Fibroblast of skin of left quadriceps (primary cell): ENCODE data around the gene AKAP3.

Source experiments
- DNase-seq, 2 experiments: peaks; one replicate each; pipeline ENCODE4 v3.0.0-alpha.2; 2013; ENCODE audit warnings: low read depth in 2 of 2

AKAP3 gene

DNA sequence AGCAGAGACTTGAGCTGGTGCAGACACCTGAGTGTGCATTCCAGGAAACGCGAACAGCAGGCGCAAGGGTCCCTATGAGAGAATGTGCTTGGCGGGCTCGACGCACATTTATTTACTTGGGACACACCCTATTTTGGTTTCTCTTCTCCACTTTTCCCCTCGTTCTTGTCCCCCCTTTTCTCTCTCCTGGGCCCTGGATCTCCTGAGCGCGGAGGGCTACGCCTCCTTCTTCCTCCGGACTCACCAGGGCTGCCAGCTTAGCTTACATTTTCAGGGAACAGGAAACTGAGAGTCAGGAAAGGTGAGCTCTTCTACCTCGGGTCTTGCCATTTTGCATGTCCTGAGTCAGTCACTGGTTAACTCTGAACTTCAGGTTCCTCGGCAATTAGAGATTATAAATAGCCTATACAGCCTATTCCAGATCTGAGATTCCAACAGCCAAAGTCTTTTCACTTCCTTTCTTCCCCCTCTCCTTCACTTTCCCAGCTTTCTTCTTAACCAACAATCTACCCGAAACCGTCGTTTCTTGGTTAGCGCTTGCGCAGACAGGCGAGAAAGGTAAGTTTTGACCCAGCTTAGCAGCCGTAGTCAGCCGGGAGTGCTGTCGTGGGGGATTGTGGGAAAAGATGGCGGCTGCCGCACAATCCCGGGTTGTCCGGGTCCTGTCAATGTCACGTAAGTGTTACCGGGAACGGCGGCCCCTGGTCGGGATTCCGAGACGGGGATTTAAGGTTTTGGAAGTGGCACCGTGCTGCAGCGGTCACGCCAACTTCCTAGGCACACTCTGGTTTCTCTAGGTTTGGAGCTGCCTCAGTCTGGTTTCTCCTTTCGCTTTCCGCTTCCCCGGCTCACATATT lies at the start of gene AKAP3, which contains the start of gene NDUFA9:
TSS of gene AKAP3 (minus strand) at position 551 of the 857 bp plus-strand sequence. CDS start 10,855 bp downstream, outside the sequence.
TSS of gene NDUFA9 (plus strand) at position 614 of the 857 bp plus-strand sequence. CDS start at position 627, 13 bp downstream.
- peak; percentile 59 to 66 for DNase-seq

DNA sequence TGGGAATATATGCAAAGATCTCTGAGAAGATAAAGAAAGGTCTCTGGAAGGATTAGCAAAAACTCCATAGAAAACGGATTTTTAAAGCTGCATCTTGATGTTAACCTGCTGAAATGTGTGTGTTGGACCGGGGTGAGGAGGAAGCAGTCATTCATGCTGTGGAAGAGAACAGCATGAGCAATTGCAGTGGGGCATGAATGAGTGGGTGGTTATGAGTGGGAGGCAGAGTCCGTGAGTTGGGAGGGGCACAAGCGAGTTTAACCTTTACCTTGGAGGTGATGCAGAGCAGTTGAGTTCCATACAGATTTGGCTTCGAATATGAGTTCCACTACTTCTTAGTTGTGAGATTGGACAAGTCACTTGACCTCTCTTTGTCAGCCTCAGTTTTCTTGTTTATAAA lies 41.9 kb upstream of the AKAP3 start:
- no peak for DNase-seq

DNA sequence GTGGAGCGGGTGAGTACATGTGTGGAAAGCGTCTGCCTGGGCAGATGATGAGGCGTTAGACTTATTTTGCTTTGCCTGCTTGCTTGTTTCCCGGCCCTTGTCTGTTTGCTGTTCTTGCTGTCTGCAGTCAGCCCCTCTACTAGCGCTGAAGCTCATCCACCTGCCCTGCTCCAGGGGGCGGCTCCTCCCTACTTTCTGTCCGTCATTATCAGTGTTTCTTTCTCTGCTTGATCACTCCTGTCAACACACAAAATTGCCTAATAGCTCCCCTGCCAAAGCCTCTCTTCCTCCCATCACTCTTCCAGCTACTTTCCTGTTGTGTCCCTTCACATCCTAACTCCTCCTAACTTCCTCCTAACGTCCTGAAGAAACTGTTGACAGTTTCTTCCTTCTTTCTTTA lies 36.5 kb upstream of the AKAP3 start:
- no peak for DNase-seq

DNA sequence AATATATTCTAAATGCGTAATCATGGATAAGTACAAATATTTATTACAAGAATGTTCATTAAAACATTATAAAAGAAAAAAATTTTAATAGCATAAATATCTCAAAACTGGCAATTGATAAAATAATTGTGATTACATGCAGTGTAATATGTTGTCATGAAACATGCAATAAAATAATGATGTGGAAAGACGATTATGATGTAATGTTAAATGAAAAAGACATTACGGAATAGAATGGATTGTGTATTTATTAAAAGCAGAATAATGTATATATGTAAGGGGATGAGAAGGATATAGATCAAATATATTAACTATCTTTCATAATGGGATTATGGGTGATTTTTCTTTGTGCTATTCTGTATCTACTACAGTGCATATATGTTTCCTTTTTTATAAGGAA lies 32.9 kb upstream of the AKAP3 start:
- no peak for DNase-seq

GRCh38 chr12:4679711-4680110 lies 30.9 kb upstream of the AKAP3 start:
- DNase-seq, result no peak

DNA sequence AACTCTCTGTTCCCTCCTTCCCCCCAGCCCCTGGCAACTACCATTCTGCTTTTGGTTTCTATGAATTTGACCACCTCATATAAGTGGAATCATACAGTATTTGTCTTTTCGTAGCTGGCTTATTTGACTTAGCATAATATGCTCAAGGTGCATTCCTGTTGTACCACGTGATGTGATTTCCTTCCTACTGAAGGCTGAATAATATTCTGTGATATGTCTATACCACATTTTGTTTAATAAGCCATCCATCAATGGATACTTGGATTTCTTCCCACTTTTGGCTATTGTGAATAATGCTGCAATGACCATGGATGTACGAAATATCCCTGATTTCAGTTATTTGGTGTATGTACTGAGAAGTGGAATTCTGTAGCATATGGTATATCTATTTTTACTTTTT lies 16.4 kb upstream of the AKAP3 start:
- DNase-seq, result no peak

DNA sequence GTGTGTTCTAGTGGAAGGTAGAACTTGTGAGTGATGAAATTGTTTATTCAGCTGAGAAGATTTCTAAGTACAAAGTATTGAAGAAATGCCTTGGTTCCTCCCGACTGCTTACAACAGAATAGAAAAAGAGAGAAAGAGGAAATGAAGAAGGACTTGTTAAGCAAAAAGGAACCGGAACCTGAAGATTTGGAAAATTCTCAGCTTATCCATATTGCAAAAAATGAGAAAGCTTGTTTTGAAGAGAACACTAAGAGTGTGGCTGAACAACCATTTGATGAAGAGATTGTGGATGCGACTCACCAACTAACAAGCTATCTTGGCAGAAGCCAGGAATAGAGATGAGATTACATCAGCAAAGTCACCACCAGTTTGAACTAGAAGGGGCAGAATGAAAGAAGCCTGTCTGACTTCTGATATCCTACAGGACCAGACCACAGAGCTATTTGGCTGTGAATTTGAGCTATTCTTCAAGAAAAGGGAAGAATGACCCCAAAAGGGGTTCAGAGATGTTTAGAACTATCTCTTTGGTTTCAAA lies 15.2 kb upstream of the AKAP3 start:
- peak; percentile 80 to 81 for DNase-seq

- no peak for DNase-seq
Observed at GRCh38 chr12:4653691-4654090, 4.8 kb upstream of the AKAP3 start.

- DNase-seq, result no peak
Observed at GRCh38 chr12:4653257-4653656, 4.4 kb upstream of the AKAP3 start.

GRCh38 chr12:4649358-4649661 lies 459 bp upstream of the AKAP3 start:
- DNase-seq, result no peak

GRCh38 chr12:4648104-4648500 lies 749 bp downstream of the AKAP3 start:
- no peak for DNase-seq

DNA sequence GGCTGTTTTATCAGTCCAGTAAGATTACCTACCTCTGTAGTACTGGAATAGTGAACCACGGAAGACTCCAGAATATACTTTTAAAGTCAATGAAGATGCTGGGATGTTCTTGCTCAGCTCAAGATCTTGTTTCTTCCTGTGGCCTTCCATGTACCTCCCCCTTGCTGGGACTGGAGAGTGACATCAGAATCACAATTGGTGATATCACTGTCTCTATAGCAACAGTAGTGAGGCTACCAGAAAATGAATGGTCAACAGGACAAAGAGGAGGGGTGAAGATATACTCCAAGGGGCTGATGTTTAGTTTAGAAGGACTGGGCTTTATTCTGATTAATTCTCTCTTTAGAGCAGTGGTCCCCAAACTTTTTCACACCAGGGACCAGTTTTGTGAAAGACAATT lies 3.8 kb downstream of the AKAP3 start:
- no peak for DNase-seq

DNA sequence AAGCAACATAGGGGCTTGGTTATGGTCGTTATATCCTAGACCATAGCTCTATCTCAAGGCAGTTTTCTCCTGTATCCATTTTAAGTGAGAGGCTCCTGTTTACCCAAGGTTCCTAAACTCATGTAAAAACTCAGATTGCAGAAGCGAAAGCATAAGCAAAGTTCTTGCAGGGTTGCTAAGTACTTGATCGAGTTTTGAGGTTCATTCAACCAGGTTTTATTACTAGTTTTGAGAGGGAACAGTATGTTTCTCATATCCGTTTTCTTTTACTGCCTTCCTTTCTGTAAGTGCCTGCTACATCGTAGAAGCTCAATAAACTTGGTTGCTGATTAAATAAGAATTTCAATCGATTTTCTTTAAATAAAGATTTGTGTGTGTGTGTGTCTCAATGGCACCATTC lies 5.1 kb downstream of the AKAP3 start:
- no peak for DNase-seq

DNA sequence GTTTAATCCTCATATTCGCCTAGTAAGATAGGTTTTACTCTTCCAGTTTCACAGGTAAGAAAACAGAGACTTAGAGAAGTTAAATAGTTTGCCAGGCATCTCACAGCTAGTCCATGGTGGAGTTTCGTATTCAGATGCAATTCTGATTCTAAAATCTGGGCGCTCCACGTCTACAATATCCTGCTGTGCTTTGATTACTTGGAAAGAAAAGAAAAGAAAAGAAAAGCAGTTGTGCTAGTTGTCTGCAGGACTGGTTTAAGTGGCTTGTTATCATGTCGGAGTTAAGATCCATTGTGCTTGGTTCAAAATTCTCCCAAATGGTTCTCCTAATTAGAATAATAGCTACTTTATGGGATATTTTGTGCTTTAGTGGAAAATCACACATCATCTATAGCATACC lies 18.6 kb downstream of the AKAP3 start:
- DNase-seq, result no peak

DNA sequence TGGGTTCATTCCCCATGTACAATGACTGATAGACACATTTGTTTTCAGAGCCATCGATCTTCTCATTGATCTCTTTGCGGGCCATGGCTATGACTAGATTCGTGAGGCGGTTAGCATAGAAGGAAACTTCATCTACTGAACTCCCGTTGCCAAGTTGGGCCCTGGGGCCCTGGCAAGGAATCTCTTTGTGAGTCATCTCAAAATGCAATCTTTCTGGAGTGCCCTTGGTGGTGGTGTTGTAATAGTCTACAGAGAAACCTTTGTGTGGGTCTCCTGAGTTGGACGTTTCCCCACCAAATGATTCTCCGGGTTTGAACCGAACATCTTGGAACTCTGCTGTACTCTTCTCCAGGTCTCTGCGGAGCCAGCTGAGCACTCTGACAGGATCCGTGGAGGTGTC lies 20.4 kb downstream of the AKAP3 start:
- DNase-seq, result no peak

DNA sequence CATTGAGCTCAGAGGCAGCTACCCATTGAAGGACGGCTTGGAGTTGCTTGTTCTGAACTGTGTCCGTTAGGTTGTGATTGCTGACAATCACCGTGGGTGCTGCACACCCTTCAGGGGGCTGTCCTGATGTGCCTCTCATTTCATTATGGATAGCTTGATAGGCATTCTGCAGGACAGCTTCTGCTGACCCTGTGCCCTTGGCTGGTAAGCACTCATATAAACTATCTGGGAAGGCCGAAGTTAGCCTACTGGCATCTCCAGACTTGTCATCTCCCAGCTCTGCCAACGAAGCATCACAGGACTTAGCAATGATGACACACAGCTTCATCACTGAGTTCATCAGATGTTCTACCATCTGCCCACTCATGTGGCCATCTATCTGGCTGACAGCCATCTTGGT lies 22.3 kb downstream of the AKAP3 start:
- DNase-seq, result no peak

GRCh38 chr12:4621511-4621910 lies 27.3 kb downstream of the AKAP3 start:
- no peak for DNase-seq

DNA sequence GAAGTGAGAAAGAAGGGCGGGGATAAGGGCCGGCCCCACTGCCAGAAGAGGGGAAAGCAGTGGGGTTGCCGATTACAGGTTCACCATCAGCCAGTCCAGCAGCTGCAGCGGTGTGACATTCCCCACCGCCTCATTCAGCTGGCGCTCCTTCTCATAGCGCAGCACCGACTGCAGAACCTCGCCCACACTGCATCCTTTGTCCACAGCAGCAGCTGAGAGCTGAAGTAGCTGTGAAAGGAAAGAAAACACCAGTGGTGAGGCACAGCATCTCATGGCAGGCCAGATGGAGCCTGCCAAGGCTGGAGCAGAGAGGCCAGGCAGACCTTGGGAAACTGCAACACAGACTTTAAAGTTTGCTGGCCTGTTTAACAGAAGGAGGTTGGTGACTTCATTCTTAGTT lies 33.2 kb downstream of the AKAP3 start:
- no peak for DNase-seq

DNA sequence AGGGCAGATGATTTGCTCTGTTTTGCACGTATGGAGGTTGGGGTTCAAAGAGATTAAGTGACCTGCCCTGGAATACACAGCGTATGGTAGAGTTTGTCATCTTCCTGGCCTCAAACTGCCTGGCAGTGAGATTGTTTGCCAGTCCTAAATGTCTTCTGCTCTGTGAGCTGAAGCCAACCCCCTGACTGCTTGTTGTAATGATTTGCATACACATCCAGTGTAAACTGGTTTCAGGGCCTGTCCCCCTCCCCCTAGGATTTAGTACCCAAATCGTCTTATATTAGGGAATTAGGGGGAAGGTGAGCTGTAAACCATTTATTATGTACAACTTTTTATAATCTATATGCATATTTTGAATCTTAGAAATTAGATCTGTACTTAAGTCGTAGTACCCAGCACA lies 38.4 kb downstream of the AKAP3 start:
- DNase-seq, result no peak

GRCh38 chr12:4609071-4609470 lies 39.8 kb downstream of the AKAP3 start:
- DNase-seq, result no peak

DNA sequence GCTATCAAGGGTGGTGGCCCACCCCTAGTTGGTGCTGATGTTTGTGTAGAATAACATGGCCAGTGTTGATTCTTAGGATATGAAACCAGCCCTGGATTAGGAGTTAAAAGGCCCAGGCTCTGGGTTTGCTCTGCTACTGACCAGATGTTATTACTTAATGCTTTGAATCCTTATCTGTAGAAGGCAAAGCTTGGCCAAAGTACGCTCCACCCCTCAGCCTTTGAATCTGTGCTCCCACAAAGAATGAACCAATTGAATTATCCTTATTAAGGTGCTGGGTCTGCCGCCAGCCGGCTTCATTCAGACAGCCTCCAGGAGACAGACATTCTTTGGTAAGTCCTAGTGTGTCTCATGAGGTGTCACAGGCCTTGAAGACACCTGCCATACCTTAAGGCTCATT lies 41.8 kb downstream of the AKAP3 start:
- no peak for DNase-seq

- DNase-seq, result peak; percentile 73 to 74
Observed at GRCh38 chr12:4604684-4605193, 44.1 kb downstream of the AKAP3 start.

- DNase-seq, result no peak
Observed at GRCh38 chr12:4603946-4604345, 44.9 kb downstream of the AKAP3 start.
